GM08714 (cell line): ENCODE data around the gene SUSD6.
"Not testable (repeated sequence)": the region's sequence is repeated elsewhere in the genome, so short reads cannot be mapped to it uniquely, and the experiment has no call there.

Experiments
- H3K4me3 ChIP-seq: fragments of 200-500 bp; sonication (Bioruptor generic); 2 replicates; pipeline ENCODE4 v1.5.1; 2014; ENCODE audit warnings: mild to moderate bottlenecking, low read length, inconsistent platforms
- ZNF274 ChIP-seq: IDR thresholded peaks from 2 replicates; pipeline ENCODE4 v1.6.1; 2012; ENCODE audit warnings: mild to moderate bottlenecking, low read depth, low read length

The SUSD6 gene

GRCh38 chr14:69688299-69688649 lies 76.9 kb downstream of the SUSD6 start:
- no peak for TF ChIP-seq ZNF274
- H3K4me3 ChIP-seq: no peak overlapping the region

GRCh38 chr14:69690042-69690441 lies 78.6 kb downstream of the SUSD6 start:
- TF ChIP-seq ZNF274: no peak
- no peak overlapping the region for H3K4me3 ChIP-seq

- no peak overlapping the region; the same call in 1 of the 2 replicates for H3K4me3 ChIP-seq
- TF ChIP-seq ZNF274: no peak
Observed at GRCh38 chr14:69692594-69692993, 81.2 kb downstream of the SUSD6 start.

GRCh38 chr14:69693145-69693544 lies 81.7 kb downstream of the SUSD6 start:
- TF ChIP-seq ZNF274: no peak
- no peak overlapping the region; the same call in 1 of the 2 replicates for H3K4me3 ChIP-seq

- no peak for TF ChIP-seq ZNF274
- H3K4me3 ChIP-seq: no peak overlapping the region
Observed at GRCh38 chr14:69693801-69694729, 82.7 kb downstream of the SUSD6 start.

GRCh38 chr14:69694730-69695281 lies 83.4 kb downstream of the SUSD6 start:
- TF ChIP-seq ZNF274: no peak
- peak overlapping the region; percentile 1; the same call in 1 of the 2 replicates for H3K4me3 ChIP-seq

- peak overlapping the region; percentile 1; the same call in 1 of the 2 replicates for H3K4me3 ChIP-seq
Observed at GRCh38 chr14:69695322-69696203, 84.2 kb downstream of the SUSD6 start.

GRCh38 chr14:69696204-69696527 lies 84.8 kb downstream of the SUSD6 start:
- TF ChIP-seq ZNF274: no peak
- no peak overlapping the region for H3K4me3 ChIP-seq

More at GRCh38 chr14:69695322-69696203, 84.2 kb downstream of the SUSD6 start:
- no peak for TF ChIP-seq ZNF274

GRCh38 chr14:69696633-69697557 lies 85.5 kb downstream of the SUSD6 start:
- no peak for TF ChIP-seq ZNF274
- peak overlapping the region; percentile 24; the same call in 1 of the 2 replicates for H3K4me3 ChIP-seq

- H3K4me3 ChIP-seq: no peak overlapping the region
- no peak for TF ChIP-seq ZNF274
Observed at GRCh38 chr14:69698572-69698971, 87.2 kb downstream of the SUSD6 start.

- not testable (repeated sequence) for H3K4me3 ChIP-seq
Observed at GRCh38 chr14:69699243-69699642, 87.8 kb downstream of the SUSD6 start.

GRCh38 chr14:69699748-69700303 lies 88.4 kb downstream of the SUSD6 start:
- no peak for TF ChIP-seq ZNF274
- H3K4me3 ChIP-seq: no peak overlapping the region

- no peak overlapping the region for H3K4me3 ChIP-seq
- no peak for TF ChIP-seq ZNF274
Observed at GRCh38 chr14:69700575-69700974, 89.2 kb downstream of the SUSD6 start.
